Brain microvascular endothelial cell (primary cell): ENCODE results near the gene SGSH.
A peak's percentile ranks its signal among the peaks of the same experiment; 100 is the strongest.

Experiments
- DNase-seq: peaks from one replicate; pipeline ENCODE4 v3.0.0-alpha.2; 2020
- H3K27ac ChIP-seq: fragments of 250-450 bp; sonication (Bioruptor Pico); 2 replicates; pipeline ENCODE4 v1.5.1; 2020; ENCODE audit warnings: mild to moderate bottlenecking, moderate library complexity
- H3K27me3 ChIP-seq: fragments of 250-450 bp; sonication (Bioruptor Pico); replicated peaks from 2 replicates; pipeline ENCODE4 v1.5.1; 2020; ENCODE audit warnings: mild to moderate bottlenecking
- H3K36me3 ChIP-seq: fragments of 250-450 bp; sonication (Bioruptor Pico); replicated peaks from 2 replicates; pipeline ENCODE4 v1.5.1; 2020; ENCODE audit warnings: mild to moderate bottlenecking
- H3K4me3 ChIP-seq: 2 replicates; pipeline ENCODE4 v1.5.1; 2011; ENCODE audit warnings: low read depth, mild to moderate bottlenecking, control low read depth, low read length, moderate library complexity
- CTCF ChIP-seq: IDR thresholded peaks from 2 replicates; pipeline ENCODE4 v1.5.1; 2011; ENCODE audit warnings: low read depth, mild to moderate bottlenecking, moderate library complexity, low read length, control low read depth, inconsistent platforms; ENCODE audit errors: missing control alignments
- in situ Hi-C: cut with HindIII; loops from 2 replicates; pipeline ENCODE4 v1.10.0; 2017; ENCODE audit warnings: low sequenced_read_pairs, low pct_ligation_motif_present

Gene SGSH

GRCh38 chr17:80182118-80182844, 37.9 kb downstream of the SGSH start:
- in situ Hi-C loops: no loop called here
- Histone ChIP-seq H3K4me3 (no peak overlapping the region), H3K27me3 (peaks cover 4% of the 10 kb centered on the region), H3K36me3 (no peaks in the 10 kb centered on the region), H3K27ac (no peak overlapping the region)
- TF ChIP-seq CTCF: no peak
- DNase-seq: no peak

- no peak for DNase-seq
- Histone ChIP-seq H3K27ac (no peak overlapping the region), H3K4me3 (no peak overlapping the region), H3K36me3 (no peaks in the 10 kb centered on the region), H3K27me3 (peaks cover 4% of the 10 kb centered on the region)
- in situ Hi-C loops: no loop called here
- no peak for TF ChIP-seq CTCF
These were observed 38.7 kb downstream of the SGSH start for GRCh38 chr17:80181431-80181830.

DNA sequence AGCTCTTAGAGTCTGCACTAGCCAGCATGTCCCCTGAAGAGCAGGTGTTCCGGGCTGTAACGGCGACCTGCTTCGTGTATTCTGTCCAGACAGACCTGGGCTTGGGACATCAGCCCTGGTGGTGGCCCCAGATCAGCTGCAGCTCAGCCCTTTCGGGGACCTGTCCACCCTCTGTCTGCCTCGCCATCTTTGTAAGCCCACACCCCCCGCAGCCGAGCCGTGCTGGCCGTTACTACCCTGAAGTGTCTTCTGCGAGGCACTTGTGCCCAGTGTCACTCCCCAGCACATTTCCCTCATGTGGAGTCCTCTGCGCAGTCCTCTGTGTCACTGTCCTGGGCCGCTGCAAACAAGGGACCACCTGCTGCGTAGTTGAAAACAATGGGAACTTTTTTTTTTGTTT, 39.9 kb downstream of the SGSH start:
- H3K4me3 ChIP-seq: no peak overlapping the region
- H3K27ac ChIP-seq: no peak overlapping the region
- in situ Hi-C loops: no loop called here
- TF ChIP-seq CTCF: no peak
- H3K27me3 ChIP-seq: peaks cover 4% of the 10 kb centered on the region
- no peaks in the 10 kb centered on the region for H3K36me3 ChIP-seq
- no peak for DNase-seq

DNA sequence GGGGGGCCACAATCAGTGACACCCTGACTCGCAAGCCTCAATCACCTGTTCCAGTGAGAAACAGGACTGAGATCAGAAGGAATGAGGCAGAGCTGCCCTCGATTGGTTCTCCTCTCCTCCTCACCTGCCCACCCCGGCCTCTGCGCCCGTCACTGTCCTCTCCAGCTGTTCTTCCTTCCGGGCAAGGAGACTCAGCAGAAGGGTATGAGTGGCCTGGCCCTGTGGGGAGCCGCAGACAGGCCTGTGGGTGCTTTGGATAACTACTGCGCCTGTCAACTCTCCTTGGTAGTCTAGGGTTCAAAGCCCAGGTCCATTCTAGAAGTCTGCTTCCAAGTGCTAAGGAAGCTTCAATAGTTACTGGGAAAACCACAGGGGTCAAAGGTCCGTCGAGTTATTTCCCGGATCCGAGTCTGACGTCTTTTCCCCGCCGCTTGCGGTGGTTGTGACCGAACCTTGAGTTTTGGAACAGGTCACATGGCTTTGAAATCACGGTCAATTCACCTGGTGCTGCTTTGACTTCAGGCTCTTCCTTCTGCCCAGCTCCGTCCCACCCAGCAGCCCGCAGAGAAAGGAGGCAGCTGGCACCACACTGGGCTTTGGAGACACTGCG, 42.0 kb downstream of the SGSH start:
- Histone ChIP-seq H3K27me3 (peaks cover 4% of the 10 kb centered on the region), H3K36me3 (no peaks in the 10 kb centered on the region), H3K27ac (no peak overlapping the region), H3K4me3 (no peak overlapping the region)
- TF ChIP-seq CTCF: no peak
- in situ Hi-C loops: no loop called here
- peak; percentile 10 for DNase-seq

- in situ Hi-C loops: no loop called here
- TF ChIP-seq CTCF: no peak
- Histone ChIP-seq H3K27ac (no peak overlapping the region), H3K36me3 (no peaks in the 10 kb centered on the region), H3K27me3 (peaks cover 4% of the 10 kb centered on the region), H3K4me3 (no peak overlapping the region)
- no peak for DNase-seq
These were observed 43.4 kb downstream of the SGSH start for GRCh38 chr17:80176757-80177156.

- Histone ChIP-seq H3K27ac (no peak overlapping the region), H3K4me3 (no peak overlapping the region), H3K36me3 (no peaks in the 10 kb centered on the region), H3K27me3 (peaks cover 4% of the 10 kb centered on the region)
- DNase-seq: no peak
- in situ Hi-C loops: no loop called here
- no peak for TF ChIP-seq CTCF
These were observed 46.2 kb downstream of the SGSH start for GRCh38 chr17:80173916-80174315.
